Testis (tissue), 2 donors: Measurements from ENCODE around the gene PLEKHF1.

ENCODE experiments used
- POLR2A ChIP-seq: fragments of 450-650 bp; IDR thresholded peaks from one replicate; pipeline ENCODE4 v1.6.1; 2017; ENCODE audit warnings: antibody characterized with exemption, mild to moderate bottlenecking, moderate library complexity
- TF ChIP-seq, protein P1 (sequence below), 3 experiments: fragments of 450-650 bp in 2 of 3; fragments of 200-600 bp in 1 of 3; sonication (generic) in 1 of 3; IDR thresholded peaks; one replicate each; pipeline ENCODE4 v1.5.1; 2016 to 2019; ENCODE audit warnings: antibody characterized with exemption in 3 of 3, mild to moderate bottlenecking in 2 of 3, moderate library complexity in 1 of 3

- TF ChIP-seq, protein P1, sequence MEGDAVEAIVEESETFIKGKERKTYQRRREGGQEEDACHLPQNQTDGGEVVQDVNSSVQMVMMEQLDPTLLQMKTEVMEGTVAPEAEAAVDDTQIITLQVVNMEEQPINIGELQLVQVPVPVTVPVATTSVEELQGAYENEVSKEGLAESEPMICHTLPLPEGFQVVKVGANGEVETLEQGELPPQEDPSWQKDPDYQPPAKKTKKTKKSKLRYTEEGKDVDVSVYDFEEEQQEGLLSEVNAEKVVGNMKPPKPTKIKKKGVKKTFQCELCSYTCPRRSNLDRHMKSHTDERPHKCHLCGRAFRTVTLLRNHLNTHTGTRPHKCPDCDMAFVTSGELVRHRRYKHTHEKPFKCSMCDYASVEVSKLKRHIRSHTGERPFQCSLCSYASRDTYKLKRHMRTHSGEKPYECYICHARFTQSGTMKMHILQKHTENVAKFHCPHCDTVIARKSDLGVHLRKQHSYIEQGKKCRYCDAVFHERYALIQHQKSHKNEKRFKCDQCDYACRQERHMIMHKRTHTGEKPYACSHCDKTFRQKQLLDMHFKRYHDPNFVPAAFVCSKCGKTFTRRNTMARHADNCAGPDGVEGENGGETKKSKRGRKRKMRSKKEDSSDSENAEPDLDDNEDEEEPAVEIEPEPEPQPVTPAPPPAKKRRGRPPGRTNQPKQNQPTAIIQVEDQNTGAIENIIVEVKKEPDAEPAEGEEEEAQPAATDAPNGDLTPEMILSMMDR (IDR thresholded peaks at IDR 0.05), result no peak
- TF ChIP-seq POLR2A, result no peak
These were observed 49.2 kb downstream of the PLEKHF1 start for GRCh38 chr19:29714371-29714952.
